Stimulated activated effector memory CD8-positive, alpha-beta T cell treated with anti-CD3 and anti-CD28 coated beads, Interleukin-12 subunit alpha, Interleukin-12 subunit beta, amount 100 ng/mL, for 72 hours (primary cell): Measurements from ENCODE around the gene IL27RA.

ENCODE experiments used
- ATAC-seq: fragments of 150-1000 bp; cut with Tn5 transposase; 2 replicates; pipeline ENCODE4 v1.10.0; 2021
- DNase-seq, 2 donors: peaks; one replicate each; pipeline ENCODE4 v3.0.0; 2021 to 2022; ENCODE audit warnings: low spot score in 2 of 2
- H3K27ac Mint-ChIP-seq: one replicate; pipeline ENCODE4 v1.8.0; 2022; ENCODE audit warnings: mild to moderate bottlenecking, mixed read lengths
- H3K36me3 Mint-ChIP-seq: one replicate; pipeline ENCODE4 v1.8.0; 2022; ENCODE audit warnings: mild to moderate bottlenecking, mixed read lengths
- H3K4me1 Mint-ChIP-seq: one replicate; pipeline ENCODE4 v1.8.0; 2022; ENCODE audit warnings: mixed read lengths
- H3K4me3 Mint-ChIP-seq: one replicate; pipeline ENCODE4 v1.8.0; 2022; ENCODE audit warnings: mild to moderate bottlenecking, mixed read lengths
- H3K9me3 Mint-ChIP-seq: one replicate; pipeline ENCODE4 v1.8.0; 2022; ENCODE audit warnings: mixed read lengths

Gene IL27RA

DNA sequence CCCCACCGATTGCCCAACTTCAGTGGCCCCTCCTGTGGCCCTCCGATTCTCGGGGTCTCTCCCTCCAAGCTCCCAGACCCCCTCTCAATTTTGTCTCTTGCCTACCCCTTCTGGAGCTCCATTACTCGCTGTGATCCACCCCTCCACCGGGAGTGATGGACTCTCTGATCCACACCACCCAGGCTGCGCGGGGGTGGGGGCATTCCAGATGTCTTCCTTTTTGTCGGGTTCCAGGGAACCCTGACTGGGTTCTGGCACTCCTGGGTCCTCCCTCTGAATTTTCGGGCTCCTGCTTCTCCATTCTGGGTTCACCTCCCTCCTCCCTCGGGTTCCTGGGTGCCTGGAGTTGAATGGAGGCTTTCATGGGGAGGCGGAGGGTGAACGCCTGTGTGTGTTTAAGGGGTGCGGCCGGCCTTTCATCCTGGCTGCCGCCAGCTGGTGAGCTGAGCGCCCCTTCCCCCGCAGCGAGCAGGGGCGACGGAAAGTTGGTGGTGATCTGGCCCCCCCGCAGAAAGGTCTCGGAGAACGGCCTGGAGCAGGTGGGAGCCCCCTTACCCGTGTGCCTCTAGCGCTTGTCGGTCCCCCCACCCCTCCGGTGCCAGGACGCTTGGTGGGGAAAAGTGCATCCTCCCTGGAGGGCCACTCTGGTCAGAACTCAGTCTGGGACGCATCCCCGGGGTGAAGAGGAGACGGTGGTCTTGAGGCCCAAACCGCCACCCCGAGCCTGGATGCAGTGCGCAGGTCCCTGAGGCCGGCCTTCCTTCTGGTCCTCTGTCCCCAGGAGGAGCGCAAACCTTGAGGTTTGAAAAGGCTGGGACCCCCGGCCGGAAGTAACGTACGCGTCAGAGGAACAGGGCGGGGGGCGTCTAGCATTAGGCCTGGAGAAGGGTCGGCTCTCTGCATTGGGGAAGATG, 42.6 kb downstream of the IL27RA start:
- peak overlapping the region; percentile 89 for H3K27ac Mint-ChIP-seq
- peaks cover 5% of the 10 kb centered on the region for H3K36me3 Mint-ChIP-seq
- DNase-seq (peak; percentile 15 to 63), ATAC-seq (peak; percentile 5)
- H3K9me3 Mint-ChIP-seq: no peaks in the 10 kb centered on the region
- H3K4me1 Mint-ChIP-seq: peaks cover 13% of the 10 kb centered on the region
- H3K4me3 Mint-ChIP-seq: peak overlapping the region; percentile 98

DNA sequence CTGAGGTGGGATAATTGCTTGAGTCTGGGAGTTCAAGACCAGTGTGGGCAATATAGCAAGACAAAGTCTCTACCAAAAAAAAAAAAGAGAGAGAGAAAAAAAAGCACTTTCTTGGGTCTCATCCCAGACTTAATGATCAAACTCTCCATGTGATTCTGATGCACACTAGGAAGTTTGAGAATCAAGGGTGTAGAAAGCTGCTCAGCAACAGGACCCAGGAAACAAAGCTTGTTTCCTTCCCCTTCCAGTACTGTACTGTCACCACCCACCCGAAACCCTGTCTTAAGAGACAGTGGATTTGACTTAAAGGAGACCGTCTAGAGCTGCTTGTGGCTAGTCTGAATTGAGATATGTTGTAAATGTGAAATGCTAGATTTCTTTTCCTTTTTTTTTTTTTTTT, 46.8 kb downstream of the IL27RA start:
- H3K27ac Mint-ChIP-seq: no peak overlapping the region
- peaks cover 27% of the 10 kb centered on the region for H3K4me1 Mint-ChIP-seq
- ATAC-seq (no peak), DNase-seq (no peak)
- no peak overlapping the region for H3K4me3 Mint-ChIP-seq
- peaks cover 14% of the 10 kb centered on the region for H3K36me3 Mint-ChIP-seq
- H3K9me3 Mint-ChIP-seq: no peaks in the 10 kb centered on the region

DNA sequence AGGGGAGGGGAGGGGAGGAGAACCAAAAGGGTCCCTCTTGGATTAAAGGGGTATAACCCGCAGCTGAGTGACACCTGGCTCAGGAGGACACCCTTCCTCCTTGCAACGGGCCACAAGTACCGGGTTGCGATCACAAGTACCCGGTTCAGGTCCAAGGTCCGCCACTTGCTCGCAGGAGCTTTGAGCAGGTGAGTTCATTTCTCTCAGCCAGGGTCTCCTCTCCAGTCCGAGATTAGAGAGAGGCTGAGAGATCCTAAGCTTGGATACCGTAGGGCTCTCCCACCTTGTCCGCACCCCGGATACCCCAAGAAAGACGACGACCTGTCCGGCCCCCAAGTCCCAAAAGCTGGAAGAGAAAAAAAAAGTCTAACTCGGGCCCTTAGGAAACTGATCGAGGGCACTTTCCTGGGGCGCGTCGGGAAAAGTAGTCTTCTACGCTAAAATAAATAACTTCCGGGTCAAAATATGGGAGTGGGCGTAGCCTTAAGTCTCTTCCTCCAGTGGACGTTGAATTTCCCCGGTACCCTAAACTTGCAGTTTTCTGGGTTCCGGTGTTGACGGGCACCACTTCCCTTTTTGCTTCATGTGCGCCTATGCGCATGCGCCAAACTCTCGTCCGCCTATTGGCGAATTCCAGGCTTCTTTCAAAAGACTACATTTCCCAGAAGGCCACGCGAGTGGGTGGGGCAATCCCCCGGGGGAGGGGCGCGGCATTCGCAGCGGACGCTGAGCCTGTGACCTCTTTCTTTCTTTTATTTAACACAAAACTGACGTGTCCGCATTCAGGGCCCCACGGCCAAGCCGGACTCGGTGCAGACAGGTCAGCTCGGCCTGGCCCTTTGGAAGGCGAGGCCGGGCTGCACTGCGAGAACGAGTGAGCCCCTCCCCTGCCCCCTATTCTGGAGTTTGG, 49.6 kb downstream of the IL27RA start:
- DNase-seq: peak; percentile 98 to 100
- Mint-ChIP-seq H3K4me1 (peaks cover 13% of the 10 kb centered on the region), H3K27ac (peak overlapping the region; percentile 96), H3K36me3 (peaks cover 9% of the 10 kb centered on the region), H3K4me3 (peak overlapping the region; percentile 91), H3K9me3 (no peaks in the 10 kb centered on the region)
- peak; percentile 94 for ATAC-seq

DNA sequence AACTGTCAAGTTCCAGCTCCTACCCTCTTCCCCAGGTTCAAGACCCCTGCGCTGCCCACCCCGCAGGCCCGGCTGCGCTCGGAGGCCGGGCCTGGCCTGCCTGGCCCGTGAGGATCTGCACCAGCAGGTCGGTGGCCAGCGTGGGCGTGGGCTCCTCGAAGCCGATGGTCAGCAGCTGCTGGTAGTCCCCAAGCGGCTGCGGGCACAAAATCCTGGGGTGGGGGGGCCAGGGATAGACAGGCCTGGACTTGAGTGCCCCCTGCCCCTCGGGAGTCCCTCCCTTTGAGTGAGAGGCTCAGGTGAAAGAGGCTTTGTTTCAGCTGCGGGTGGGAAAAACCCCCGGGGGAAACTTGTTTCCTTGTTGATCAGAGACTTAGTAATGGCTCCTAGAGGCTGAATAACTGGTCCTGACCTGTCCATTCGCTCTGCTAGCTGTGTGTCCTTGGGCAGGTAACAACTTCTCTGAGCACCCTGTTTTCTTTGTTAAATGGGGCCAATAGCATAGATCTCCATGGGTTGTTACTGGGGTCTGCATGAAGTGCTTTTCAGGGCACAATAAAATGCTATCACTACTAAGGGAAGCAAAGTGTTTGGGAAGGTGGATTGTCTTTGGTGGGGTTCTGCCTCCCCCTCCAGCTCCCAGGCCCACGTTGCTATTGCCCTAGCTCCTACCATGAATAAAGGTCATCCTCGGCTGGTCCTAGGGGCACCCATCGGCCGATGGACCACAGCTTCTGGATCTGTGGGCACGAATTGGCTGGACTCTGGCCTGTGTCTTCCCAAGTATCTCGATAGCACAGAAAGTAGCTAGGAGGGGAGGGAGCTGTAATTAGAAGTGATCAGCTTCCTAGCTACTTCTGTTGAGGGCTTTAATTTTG, 50.5 kb downstream of the IL27RA start:
- H3K36me3 Mint-ChIP-seq: peaks cover 13% of the 10 kb centered on the region
- peak overlapping the region; percentile 96 for H3K27ac Mint-ChIP-seq
- H3K4me1 Mint-ChIP-seq: peaks cover 13% of the 10 kb centered on the region
- peak overlapping the region; percentile 91 for H3K4me3 Mint-ChIP-seq
- ATAC-seq (peak; percentile 33), DNase-seq (peak; percentile 21 to 67)
- no peaks in the 10 kb centered on the region for H3K9me3 Mint-ChIP-seq

DNA sequence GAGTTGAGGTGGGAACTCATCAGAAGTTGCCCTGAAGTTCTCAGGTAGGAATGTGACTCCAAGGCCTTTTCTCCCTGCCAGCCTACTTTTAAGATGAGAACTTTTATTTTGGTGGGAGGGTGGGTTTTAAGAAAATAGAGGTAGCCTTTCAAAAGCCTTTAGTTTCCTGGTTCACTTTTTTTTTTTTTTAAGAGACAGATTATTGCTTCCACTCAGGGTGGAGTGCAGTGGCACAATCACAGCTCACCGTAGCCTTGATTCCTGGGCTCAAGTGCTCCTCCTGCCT, 51.1 kb downstream of the IL27RA start:
- Mint-ChIP-seq H3K36me3 (peaks cover 15% of the 10 kb centered on the region), H3K9me3 (no peaks in the 10 kb centered on the region), H3K4me1 (peaks cover 13% of the 10 kb centered on the region), H3K4me3 (peak overlapping the region; percentile 91), H3K27ac (peak overlapping the region; percentile 96)
- ATAC-seq (no peak), DNase-seq (no peak)

DNA sequence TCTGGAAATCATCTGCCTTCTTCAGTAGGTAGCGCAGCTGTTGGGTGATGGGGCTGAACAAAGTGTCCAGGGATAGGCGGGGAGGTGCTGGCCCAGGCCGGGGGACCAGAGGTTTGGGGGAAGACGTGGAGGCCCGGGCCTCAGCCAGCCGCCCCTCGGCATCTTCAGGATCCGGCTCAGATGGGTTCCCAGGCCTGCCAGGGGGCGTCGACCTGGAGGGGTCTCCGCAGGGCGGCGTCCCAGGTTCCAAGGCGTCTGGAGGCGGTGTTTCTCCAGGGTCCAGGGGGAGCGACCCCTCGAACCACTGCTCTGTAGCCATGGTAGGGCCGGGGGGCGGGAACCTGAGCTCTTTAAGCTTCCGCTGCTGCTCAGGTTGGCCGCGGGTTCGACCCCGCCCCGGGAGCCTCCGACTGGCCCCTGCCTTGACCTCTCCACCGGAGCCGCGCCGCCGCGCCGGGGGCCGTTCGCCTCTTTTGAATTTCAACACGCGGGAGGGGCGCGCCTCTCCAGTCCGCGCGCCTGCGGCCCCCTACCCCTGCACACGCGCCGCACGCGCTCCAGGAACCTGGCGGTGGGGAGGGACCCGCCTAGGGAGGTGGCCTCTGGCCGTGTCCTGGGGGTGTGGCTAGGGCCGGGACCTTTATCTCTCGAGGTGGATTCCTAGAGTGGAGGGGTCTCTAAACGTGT, 53.9 kb downstream of the IL27RA start, which contains the start of gene C19orf67:
Gene C19orf67, minus strand, starts transcription at position 475 of the 687 bp plus-strand sequence. Its CDS starts 156 bp downstream, at position 319.
- DNase-seq: no peak
- Mint-ChIP-seq H3K36me3 (peaks cover 35% of the 10 kb centered on the region), H3K4me1 (peaks cover 19% of the 10 kb centered on the region), H3K9me3 (no peaks in the 10 kb centered on the region), H3K27ac (peak within 1 kb of the TSS; percentile 27), H3K4me3 (no peak within 1 kb of the TSS)
- ATAC-seq: no peak

DNA sequence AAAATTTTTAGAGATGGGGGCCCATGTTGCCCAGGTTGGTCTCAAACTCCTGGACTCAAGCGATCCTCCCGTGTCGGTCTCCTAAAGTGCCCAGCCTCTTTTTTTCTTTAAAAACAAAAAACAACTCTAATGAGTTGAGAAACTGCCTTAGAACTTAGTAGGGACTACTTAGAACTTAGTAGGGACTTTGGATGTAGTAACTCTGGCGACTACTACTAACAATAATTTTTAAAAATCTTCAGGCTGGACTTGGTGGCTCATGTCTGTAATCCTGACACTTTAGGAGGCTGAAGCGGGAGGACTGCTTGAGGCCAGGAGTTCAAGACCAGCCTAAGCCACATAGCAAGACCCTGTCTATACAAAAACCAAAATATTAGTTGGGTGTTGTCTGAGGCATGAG, 54.5 kb downstream of the IL27RA start:
- Mint-ChIP-seq H3K4me1 (peaks cover 19% of the 10 kb centered on the region), H3K4me3 (no peak overlapping the region), H3K36me3 (peaks cover 32% of the 10 kb centered on the region), H3K27ac (no peak overlapping the region), H3K9me3 (no peaks in the 10 kb centered on the region)
- ATAC-seq (no peak), DNase-seq (no peak)

DNA sequence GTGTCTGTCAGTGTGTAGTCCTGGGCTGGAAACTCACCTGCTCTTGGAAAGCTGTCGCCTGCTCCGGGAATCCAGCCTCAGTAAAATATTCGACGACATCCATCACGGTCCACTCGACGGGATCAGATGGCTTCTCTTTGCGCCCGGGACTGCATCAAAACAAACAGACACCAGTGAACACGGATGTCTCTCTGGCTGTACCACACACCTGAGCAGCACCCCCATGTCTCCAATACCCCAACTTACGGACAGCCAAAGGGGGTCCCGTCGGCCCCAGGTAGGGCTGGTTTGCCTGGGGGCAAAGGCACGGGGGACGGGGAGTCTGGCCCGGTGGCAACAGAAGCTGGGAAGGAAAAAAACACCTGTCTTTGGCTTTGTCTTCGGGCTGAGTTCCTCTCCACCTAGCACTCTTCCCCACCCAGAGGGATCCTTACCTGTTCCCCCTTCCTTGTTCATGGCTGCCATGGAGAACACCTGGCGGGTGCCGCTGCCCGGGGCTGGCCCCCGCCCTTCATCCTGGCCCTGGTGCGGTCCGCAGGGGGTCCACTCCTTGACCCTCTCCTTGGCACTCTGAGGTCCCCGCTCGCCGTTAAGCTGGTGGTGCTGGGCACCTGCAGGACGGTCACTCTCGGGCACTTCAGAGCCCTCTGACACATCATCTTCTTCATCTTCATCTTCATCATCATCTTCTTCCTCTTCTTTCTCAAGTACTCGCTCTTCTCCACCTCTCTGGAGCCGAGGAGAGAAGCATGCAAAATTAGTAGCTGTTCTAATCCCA, 57.3 kb downstream of the IL27RA start:
- Mint-ChIP-seq H3K4me3 (peak overlapping the region; percentile 94), H3K27ac (no peak overlapping the region), H3K4me1 (peaks cover 25% of the 10 kb centered on the region), H3K36me3 (peaks cover 39% of the 10 kb centered on the region), H3K9me3 (peaks cover 3% of the 10 kb centered on the region)
- DNase-seq (no peak), ATAC-seq (no peak)

DNA sequence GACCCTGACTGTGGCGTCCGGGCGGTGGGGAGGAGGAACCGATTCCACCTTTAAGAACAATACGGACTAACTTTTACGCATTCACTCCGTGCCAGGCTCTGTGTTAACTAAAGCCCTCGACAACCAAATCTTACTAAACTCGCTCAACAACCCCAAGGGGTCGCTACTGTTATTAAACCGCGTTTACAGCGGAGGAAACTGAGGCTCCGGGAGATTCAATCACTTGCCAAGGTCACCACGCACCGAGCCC, 57.8 kb downstream of the IL27RA start:
- no peak for DNase-seq
- H3K9me3 Mint-ChIP-seq: peaks cover 3% of the 10 kb centered on the region
- peaks cover 25% of the 10 kb centered on the region for H3K4me1 Mint-ChIP-seq
- H3K27ac Mint-ChIP-seq: no peak overlapping the region
- ATAC-seq: no peak
- peak overlapping the region; percentile 94 for H3K4me3 Mint-ChIP-seq
- H3K36me3 Mint-ChIP-seq: peaks cover 39% of the 10 kb centered on the region

DNA sequence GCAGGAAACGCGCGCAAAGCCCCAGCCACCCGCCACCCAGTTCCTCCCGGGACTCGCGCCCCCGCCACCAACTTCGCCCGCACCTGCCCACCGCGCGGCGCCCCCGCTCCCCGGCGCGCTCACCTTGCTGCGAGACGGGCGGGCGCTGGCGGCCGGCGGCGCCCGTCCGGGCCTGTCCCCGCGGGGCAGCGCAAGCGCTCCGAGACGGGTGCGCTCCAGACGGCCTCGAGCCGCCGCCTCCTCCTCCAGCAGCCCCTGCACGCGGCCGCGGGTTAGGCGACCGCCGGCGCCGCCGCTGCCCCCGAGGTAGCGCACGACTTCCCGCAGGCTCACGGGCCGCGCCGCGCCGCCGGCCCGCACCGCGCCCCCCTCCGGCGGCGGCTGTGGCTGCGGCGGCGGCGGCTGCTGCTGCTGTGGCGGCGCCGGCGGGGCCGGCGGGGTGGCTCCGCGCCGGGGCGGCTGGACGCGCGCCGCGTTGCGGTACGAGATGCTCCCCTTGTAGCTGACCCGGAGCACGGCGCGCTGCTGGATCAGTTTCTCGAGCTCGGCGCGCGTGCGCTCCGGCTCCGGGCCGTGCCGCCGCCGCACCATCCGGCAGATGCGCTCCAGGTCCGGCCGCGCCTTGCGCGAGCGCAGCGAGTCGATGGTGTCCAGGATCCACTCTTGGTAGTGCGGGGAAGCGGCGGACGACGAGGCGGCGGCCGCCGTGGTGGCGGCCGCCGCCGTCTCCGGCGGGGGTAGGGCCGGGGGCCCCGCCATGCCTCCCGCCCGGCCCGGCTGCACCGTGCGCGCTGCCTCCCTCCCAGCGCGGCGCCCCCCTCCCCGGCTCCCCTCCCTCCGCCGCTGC, 58.3 kb downstream of the IL27RA start:
- peaks cover 3% of the 10 kb centered on the region for H3K9me3 Mint-ChIP-seq
- ATAC-seq: peak; percentile 38
- H3K36me3 Mint-ChIP-seq: peaks cover 39% of the 10 kb centered on the region
- peaks cover 25% of the 10 kb centered on the region for H3K4me1 Mint-ChIP-seq
- peak overlapping the region; percentile 94 for H3K4me3 Mint-ChIP-seq
- peak overlapping the region; percentile 23 for H3K27ac Mint-ChIP-seq
- peak; percentile 34 to 72 for DNase-seq

DNA sequence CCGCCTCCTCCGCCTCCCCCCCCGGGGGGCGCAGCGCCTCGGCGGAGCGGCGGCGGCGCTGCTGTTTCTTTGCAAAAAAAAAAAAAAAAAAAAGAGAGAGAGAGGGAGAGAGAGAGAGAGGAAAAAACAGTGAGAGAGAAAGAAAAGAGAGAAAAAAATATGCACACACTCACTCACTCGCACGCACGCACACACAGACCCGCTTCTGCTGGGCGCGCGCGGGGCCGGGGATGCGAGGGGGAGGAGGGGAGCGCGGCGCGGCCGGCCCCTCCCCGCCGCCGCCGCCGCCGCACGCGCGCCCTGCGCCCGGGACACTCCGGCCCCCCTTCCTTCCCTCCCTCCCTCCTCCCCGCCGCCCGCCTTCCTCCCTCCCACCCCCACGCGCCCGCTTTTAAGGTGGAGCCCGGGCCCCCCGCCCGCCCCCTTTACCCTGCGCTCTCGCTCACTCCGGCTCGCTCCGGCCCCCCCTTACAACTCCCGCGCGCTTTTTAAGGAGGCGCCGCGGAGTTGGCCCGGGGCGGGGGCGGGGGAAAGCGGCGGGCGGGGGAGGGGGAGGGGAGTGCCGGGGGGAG, 59.0 kb downstream of the IL27RA start, which contains the start of gene SAMD1:
Gene SAMD1, minus strand, starts transcription at position 243 of the 572 bp plus-strand sequence.
- Mint-ChIP-seq H3K27ac (peak within 1 kb of the TSS; percentile 96), H3K36me3 (peaks cover 39% of the 10 kb centered on the region), H3K9me3 (peaks cover 3% of the 10 kb centered on the region), H3K4me3 (peak within 1 kb of the TSS; percentile 94), H3K4me1 (peaks cover 25% of the 10 kb centered on the region)
- DNase-seq: peak in 1 of 2 donors; percentile 79
- ATAC-seq: peak; percentile 71

DNA sequence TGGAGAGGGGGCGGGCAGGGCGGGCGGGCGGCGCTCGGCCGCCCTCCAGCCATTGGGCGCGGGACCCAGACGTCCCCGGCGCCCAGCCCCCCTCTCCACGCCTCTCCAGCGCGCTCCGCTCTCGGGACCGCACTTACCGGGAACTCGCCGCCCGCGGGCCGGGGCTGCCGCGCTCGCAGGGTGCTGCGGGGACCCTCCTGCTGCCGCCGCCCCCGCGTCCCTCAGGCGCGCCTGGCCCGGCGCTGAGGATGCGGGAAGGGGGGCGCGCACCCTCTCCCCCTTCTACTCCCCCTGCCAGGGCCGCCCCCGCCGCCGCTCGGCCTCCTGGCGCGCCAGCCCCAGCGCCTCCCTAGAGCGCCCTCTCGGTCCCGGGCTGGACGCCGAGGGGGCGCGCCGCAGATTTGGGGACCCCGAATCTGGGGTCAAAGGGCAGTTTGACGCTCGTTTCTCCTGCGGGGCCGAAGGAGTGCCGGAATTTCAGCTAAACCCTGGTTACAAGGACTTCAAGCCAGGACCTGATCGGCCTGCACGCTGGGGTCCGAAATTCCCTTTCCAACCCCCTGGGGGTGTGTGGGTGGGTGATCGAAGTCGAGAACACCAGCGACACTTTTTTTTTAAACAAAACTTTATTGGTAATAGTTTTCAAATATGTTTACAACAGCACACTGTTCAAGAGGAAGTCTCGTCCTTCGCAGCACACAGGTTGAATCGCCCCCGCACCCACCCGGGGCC, 59.7 kb downstream of the IL27RA start:
- peaks cover 25% of the 10 kb centered on the region for H3K4me1 Mint-ChIP-seq
- H3K36me3 Mint-ChIP-seq: peaks cover 40% of the 10 kb centered on the region
- peaks cover 3% of the 10 kb centered on the region for H3K9me3 Mint-ChIP-seq
- DNase-seq: peak; percentile 72 to 88
- peak overlapping the region; percentile 94 for H3K4me3 Mint-ChIP-seq
- H3K27ac Mint-ChIP-seq: peak overlapping the region; percentile 96
- ATAC-seq: peak; percentile 83
